Hepatocyte (in vitro differentiated cells): ENCODE data around the gene NRF1. TPM values are rescaled to one million over a fixed set of nuclear protein-coding genes. Genes with fewer than 3 reads are reported as not detected.
"Not testable (repeated sequence)": the region's sequence is repeated elsewhere in the genome, so short reads cannot be mapped to it uniquely, and the experiment has no call there.

ENCODE experiments used
- DNase-seq: peaks from one replicate; pipeline ENCODE4 v3.0.0-alpha.2; 2016; ENCODE audit warnings: low spot score
- H2AFZ ChIP-seq: fragments of 200-600 bp; sonication (generic); 2 replicates; pipeline ENCODE4 v1.6.0; 2016; ENCODE audit warnings: antibody characterized with exemption, mild to moderate bottlenecking
- H3K27ac ChIP-seq: fragments of 200-600 bp; sonication (generic); 2 replicates; pipeline ENCODE4 v1.5.1; 2016; ENCODE audit warnings: mild to moderate bottlenecking
- H3K27me3 ChIP-seq: fragments of 200-600 bp; sonication (generic); 2 replicates; pipeline ENCODE4 v1.6.1; 2016
- H3K36me3 ChIP-seq: fragments of 200-600 bp; sonication (generic); replicated peaks from 2 replicates; pipeline ENCODE4 v1.5.1; 2016; ENCODE audit warnings: low read depth; ENCODE audit not compliant: insufficient read depth
- H3K4me1 ChIP-seq: fragments of 200-600 bp; sonication (generic); 2 replicates; pipeline ENCODE4 v1.5.1; 2016; ENCODE audit warnings: mild to moderate bottlenecking, moderate library complexity; ENCODE audit not compliant: insufficient read depth
- H3K4me2 ChIP-seq: fragments of 200-600 bp; sonication (generic); 2 replicates; pipeline ENCODE4 v1.6.0; 2016
- H3K4me3 ChIP-seq: fragments of 200-600 bp; sonication (generic); 2 replicates; pipeline ENCODE4 v1.5.1; 2016; ENCODE audit warnings: mild to moderate bottlenecking
- H3K79me2 ChIP-seq: fragments of 200-600 bp; sonication (generic); 2 replicates; pipeline ENCODE4 v1.6.0; 2017; ENCODE audit warnings: mild to moderate bottlenecking
- H3K9me2 ChIP-seq: fragments of 200-600 bp; sonication (generic); replicated peaks from 2 replicates; pipeline ENCODE4 v1.6.0; 2017; ENCODE audit warnings: mild to moderate bottlenecking; ENCODE audit not compliant: insufficient read depth
- H3K9me3 ChIP-seq: fragments of 200-600 bp; sonication (generic); 2 replicates; pipeline ENCODE4 v1.5.1; 2016; ENCODE audit warnings: low read depth, mild to moderate bottlenecking
- H4K20me1 ChIP-seq: fragments of 200-600 bp; sonication (generic); 2 replicates; pipeline ENCODE4 v1.6.0; 2016; ENCODE audit warnings: mild to moderate bottlenecking; ENCODE audit not compliant: insufficient read depth, poor library complexity, severe bottlenecking
- EZH2 ChIP-seq: fragments of 200-600 bp; sonication (generic); IDR thresholded peaks from 2 replicates; pipeline ENCODE4 v1.6.1; 2016; ENCODE audit warnings: antibody characterized with exemption, mild to moderate bottlenecking, borderline replicate concordance
- EZH2phosphoT487 ChIP-seq: fragments of 200-600 bp; sonication (generic); IDR thresholded peaks from one replicate; pipeline ENCODE4 v1.6.1; 2018; ENCODE audit warnings: antibody characterized with exemption, mild to moderate bottlenecking, low read depth, moderate library complexity; ENCODE audit not compliant: unreplicated experiment, severe bottlenecking
- WGBS: methylation state at CpG from one replicate; pipeline ENCODE4 v1.1.6; 2016; ENCODE audit warnings: low lambda C conversion rate; ENCODE audit errors: missing lambda C conversion rate; 5-methylcytosine and 5-hydroxymethylcytosine counted together
- polyA plus RNA-seq: library from polyadenylated mRNA; unstranded; fragments of >200 nt; fragmentation: Nextera tagmentation; extraction: Ambion mirVana; gene quantifications from 2 replicates; pipeline ENCODE4 v1.2.1, GENCODE V29; 2016
- total RNA-seq: library from RNA; depleted of rRNA; stranded (reverse); fragments of >200 nt; gene quantifications from 2 replicates; pipeline ENCODE4 v1.2.3, GENCODE V29; 2014
- TF ChIP-seq, protein P1 (sequence below): fragments of 200-600 bp; sonication (generic); IDR thresholded peaks from 2 replicates; pipeline ENCODE4 v1.5.1; 2016; ENCODE audit warnings: antibody characterized with exemption, mild to moderate bottlenecking; ENCODE audit not compliant: poor library complexity

The NRF1 gene
- total and polyA plus RNA-seq, 2 experiments from 2014 or later: 11.2 to 12.0 TPM

DNA sequence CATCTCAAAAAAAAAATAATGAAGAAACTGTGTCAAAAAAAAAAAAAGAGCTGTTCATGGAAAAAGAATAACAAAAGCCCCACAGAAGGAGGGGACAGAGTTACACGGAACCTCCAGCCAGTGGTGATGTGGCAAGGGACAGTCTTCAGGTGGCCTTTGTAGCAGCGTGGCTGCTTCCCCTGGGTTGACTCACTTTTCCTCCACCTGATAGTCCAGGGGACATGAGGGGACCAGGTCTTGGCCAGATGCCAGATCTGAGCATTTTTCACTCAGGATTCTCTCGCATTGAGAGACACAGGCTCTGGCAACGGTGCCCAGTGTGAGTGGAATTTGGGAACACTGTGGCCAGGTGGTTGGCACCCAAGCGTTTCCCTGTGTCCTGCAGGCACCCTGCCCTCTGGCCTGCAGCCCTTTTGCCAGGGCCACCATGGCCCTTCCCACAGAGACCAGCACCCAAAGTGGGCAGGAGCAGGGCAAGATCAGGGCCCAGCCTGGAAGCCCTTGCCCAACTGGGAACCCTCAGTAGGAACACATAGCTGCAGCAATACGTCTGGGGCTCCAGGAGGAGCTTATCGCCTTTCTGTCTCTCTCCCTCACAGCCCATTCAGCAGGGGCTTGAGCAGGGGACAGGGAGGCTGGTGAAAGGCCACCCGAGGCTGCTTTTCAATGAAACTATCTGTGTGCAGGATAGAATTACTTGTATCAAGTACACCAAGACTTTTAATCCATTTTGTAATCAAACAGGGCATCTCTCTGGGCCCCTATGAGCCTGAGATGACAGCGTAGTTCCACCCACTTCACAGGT is 182.2 kb downstream of the NRF1 start:
- no peaks in the 10 kb centered on the region for H4K20me1 ChIP-seq
- no peaks in the 10 kb centered on the region for H3K36me3 ChIP-seq
- H3K9me3 ChIP-seq: no peaks in the 10 kb centered on the region
- H3K79me2 ChIP-seq: no peaks in the 10 kb centered on the region
- 91% methylated on average over 9 of the region's 9 CpGs for WGBS
- no peaks in the 10 kb centered on the region for H3K4me1 ChIP-seq
- no peak for DNase-seq
- TF ChIP-seq EZH2 (no peak), EZH2phosphoT487 (no peak)
- TF ChIP-seq, protein P1, sequence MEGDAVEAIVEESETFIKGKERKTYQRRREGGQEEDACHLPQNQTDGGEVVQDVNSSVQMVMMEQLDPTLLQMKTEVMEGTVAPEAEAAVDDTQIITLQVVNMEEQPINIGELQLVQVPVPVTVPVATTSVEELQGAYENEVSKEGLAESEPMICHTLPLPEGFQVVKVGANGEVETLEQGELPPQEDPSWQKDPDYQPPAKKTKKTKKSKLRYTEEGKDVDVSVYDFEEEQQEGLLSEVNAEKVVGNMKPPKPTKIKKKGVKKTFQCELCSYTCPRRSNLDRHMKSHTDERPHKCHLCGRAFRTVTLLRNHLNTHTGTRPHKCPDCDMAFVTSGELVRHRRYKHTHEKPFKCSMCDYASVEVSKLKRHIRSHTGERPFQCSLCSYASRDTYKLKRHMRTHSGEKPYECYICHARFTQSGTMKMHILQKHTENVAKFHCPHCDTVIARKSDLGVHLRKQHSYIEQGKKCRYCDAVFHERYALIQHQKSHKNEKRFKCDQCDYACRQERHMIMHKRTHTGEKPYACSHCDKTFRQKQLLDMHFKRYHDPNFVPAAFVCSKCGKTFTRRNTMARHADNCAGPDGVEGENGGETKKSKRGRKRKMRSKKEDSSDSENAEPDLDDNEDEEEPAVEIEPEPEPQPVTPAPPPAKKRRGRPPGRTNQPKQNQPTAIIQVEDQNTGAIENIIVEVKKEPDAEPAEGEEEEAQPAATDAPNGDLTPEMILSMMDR: no peak
- H3K27me3 ChIP-seq: peaks cover 9% of the 10 kb centered on the region
- no peak overlapping the region for H3K4me2 ChIP-seq
- no peak overlapping the region for H3K27ac ChIP-seq
- H3K9me2 ChIP-seq: no peaks in the 10 kb centered on the region
- H3K4me3 ChIP-seq: no peak overlapping the region
- no peak overlapping the region for H2AFZ ChIP-seq

DNA sequence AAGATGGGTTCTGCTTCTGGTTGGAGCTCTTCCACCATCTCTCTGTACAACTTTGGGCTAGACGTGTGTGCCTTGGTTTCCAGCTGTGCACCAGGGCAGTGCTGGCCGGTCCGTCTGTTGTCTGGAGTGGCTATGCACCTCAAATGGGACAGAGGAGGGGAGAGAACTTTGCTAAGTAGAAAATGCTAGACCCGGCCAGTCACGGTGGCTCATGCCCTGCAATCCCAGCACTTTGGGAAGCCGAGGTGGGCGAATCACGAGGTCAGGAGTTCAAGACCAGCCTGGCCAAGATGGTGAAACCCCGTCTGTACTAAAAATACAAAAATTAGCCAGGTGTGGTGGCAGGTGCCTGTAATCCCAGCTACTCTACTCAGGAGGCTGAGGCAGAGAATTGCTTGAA is 182.9 kb downstream of the NRF1 start:
- 94% methylated on average over 9 of the region's 9 CpGs for WGBS
- not testable (repeated sequence) for H3K79me2 ChIP-seq, H3K4me1 ChIP-seq, H3K27me3 ChIP-seq, H3K27ac ChIP-seq, H3K9me3 ChIP-seq, H3K4me2 ChIP-seq, H3K4me3 ChIP-seq, H3K36me3 ChIP-seq, H3K9me2 ChIP-seq, DNase-seq, H4K20me1 ChIP-seq, H2AFZ ChIP-seq

DNA sequence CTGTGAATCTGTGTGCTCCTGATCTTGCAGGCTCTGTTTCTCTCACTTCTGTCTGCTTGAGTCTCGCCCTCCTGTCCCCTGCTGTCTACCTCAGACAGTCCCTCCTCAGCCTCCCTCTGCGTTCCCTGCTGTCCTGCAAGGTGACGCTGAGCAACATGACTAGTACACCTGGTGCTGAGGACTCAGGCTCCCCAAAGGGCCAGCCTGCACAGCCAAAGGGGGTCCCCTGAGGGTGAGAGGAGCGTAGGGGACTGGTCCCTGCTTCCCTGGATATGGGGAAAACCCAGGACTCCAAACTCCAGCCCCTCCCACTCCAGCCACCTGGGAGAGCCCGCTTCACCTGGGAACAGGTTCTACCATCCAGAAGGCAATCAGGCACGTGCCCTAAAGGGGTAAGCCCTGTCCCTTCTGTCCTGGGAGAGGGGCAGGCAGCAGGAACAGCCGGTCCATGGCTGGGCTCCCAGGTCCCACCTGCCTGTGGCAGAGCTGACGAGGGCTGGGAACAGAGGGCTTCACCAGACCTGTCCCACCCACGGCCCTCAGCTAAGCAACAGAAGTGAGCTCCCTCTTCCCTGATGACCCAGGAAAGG is 184.8 kb downstream of the NRF1 start:
- Histone ChIP-seq H3K9me3 (no peaks in the 10 kb centered on the region), H2AFZ (no peak overlapping the region), H3K9me2 (no peaks in the 10 kb centered on the region), H4K20me1 (no peaks in the 10 kb centered on the region), H3K36me3 (no peaks in the 10 kb centered on the region), H3K27me3 (no peaks in the 10 kb centered on the region), H3K4me3 (no peak overlapping the region), H3K27ac (no peak overlapping the region), H3K4me2 (no peak overlapping the region), H3K79me2 (no peaks in the 10 kb centered on the region), H3K4me1 (no peaks in the 10 kb centered on the region)
- TF ChIP-seq, protein P1: no peak
- TF ChIP-seq EZH2 (no peak), EZH2phosphoT487 (no peak)
- no peak for DNase-seq
- 86% methylated on average over 9 of the region's 9 CpGs for WGBS

DNA sequence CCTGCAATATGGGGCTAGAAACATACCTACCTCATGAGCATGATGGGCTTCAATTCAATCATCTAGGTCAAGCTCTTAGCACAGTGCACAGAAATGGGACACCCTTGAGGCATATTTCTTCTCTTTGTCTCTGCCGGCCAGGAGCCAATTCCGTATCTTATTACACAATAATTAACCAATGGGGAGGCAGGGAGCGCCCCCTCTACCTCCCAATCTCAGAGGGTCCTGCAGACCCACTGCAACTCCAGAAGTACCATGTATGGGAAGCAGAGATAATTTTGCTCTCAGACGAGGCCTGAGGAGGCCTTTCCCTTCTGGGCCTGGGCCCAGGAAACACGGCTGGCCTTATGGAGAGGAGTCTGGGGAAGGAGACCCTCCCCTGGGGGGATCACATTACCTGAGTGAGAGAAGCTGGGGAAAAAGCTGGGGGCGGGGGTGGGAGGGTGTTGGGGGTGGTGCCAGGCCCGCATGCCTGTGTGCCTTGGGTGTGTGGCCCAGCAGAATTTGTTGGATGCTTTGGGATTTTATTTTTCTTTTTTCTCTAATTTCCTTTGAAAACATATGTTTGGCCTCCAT is 185.8 kb downstream of the NRF1 start:
- Histone ChIP-seq H3K4me3 (no peak overlapping the region), H3K9me3 (no peaks in the 10 kb centered on the region), H3K79me2 (no peaks in the 10 kb centered on the region), H4K20me1 (no peaks in the 10 kb centered on the region), H3K27ac (no peak overlapping the region), H3K9me2 (no peaks in the 10 kb centered on the region), H3K36me3 (no peaks in the 10 kb centered on the region), H3K27me3 (no peaks in the 10 kb centered on the region), H3K4me2 (no peak overlapping the region), H2AFZ (no peak overlapping the region), H3K4me1 (no peaks in the 10 kb centered on the region)
- 51% methylated on average over 5 of the region's 7 CpGs for WGBS
- DNase-seq: no peak
- no peak for TF ChIP-seq EZH2phosphoT487
- TF ChIP-seq EZH2: no peak
- TF ChIP-seq, protein P1: no peak
